Activated naive CD4-positive, alpha-beta T cell treated with Interleukin-2 at 50 U/mL for 16 hours (primary cell): ENCODE data around the gene INPP5A.
"Not testable (repeated sequence)": the region's sequence is repeated elsewhere in the genome, so short reads cannot be mapped to it uniquely, and the experiment has no call there.

Experiments
- DNase-seq: peaks from one replicate; pipeline ENCODE4 v3.0.0-alpha.2; 2020

The INPP5A gene

DNA sequence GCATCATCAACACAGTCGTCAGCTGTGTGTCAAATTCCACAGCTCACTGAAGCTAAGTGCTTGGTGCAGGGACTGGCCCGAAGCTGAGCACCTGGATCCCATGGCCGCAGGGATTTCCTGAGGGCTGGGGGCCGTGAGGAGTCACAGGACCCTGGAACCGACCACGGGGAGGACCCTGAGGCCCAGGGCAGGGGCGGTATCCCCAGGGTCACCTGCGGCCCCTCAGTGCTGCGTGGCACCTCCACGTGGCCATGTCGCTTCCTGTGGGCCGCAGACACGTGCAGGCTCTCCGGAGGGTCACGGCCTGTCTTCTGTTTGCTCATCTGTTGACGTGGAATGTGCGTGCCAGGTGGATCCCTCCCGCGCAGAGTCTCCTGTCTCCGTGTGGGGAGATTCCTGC is 194.9 kb downstream of the INPP5A start:
- DNase-seq: no peak

DNA sequence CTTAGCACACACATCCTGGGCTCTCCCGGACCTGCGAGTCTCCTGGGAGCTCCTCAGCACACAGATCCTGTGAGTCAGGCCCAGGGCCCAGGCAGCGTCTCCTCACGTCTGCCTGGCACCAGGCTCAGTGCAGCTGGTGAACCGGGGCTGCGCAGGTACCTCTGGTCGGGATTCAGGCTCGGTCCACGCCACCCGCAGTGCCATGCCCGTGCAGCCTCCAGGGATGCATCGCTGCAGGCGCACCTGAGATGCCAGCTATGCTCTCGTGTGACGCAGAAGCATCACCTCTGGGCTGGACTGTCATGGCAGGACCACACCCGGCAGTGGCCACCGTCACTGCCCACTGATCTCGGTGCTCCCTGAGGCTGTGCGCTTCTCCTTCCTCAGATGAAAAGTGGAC is 196.3 kb downstream of the INPP5A start:
- no peak for DNase-seq

DNA sequence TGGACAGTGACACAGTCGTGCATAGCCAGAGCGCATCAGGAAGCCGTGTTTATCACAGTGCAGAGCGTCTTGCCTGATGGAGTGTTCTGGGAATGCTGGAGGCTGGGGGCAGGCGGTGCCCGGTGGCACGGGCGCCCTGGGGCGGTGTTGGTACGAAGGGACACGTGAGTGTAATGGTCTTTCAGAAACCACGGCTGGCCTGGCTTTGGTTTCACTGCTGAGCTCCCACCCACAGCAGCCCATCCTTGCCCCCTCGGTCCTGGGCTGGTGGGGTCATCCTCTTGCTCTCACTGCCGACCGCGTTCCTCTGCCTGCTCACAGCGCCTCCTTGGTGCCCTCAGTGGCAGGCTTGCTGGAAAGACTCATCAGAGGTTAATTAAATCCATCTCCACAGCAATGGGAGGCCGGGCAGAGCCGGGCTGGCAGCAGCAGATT is 197.8 kb downstream of the INPP5A start:
- DNase-seq: no peak

GRCh38 chr10:132735923-132736391 is 198.4 kb downstream of the INPP5A start:
- DNase-seq: no peak

- DNase-seq: no peak
Observed at GRCh38 chr10:132737390-132738048, 199.9 kb downstream of the INPP5A start.

DNA sequence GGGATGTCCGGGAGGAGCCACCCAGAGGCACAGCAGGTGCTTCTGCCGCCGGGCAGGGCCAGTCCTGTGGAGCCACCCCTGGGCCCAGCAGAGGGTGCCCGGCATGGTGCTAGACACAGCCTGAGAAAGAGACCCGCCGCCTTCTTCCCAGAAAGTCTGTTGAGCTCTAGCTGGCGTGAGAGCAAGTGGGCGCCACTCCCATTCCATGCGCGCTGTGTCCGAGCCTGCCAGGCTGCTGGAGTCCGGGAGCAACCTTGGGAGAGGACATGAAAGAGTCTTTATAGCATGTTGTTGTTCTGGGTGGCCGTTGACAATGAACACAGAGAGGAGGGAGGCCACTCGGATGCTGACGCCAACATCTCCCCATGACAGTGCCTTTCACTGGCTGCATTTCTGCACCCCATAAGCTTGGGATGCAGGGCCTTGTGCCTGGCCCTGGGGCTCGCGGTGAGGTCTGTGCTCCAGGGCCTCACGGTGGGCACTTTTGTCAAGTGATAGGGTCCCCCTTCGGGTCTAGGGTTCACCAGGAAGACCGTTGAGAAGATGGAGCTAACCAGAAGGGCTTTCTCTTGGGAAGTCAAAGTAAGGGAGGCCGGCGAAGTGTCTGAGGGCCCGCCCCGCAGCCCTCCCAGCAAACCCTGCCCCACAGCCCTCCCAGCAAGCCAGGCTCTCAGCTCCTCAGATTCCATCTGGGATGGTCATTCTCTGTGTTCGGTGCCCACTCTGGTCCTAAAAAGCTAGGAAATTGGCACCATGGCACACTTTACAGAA is 201.1 kb downstream of the INPP5A start:
- DNase-seq: no peak

DNA sequence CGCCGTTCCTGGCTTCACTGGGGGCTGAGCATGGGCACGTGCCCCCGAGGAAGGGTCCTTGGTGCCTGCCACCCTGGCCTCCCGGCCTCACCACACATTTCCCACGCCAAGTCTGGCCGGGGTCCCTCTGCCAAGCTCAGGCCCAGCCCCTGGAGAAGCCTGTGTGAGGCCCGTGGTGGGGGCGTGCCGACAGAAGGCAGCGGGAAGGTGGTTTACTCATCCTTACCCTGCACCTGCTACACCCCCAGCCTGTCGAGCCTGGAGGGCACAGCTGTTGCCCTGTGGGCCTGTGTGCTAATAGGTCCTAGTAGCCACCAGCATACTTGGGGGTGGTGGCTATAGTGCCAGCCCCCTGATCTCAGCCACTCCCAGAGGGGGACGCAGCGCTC is 201.6 kb downstream of the INPP5A start:
- no peak for DNase-seq

DNA sequence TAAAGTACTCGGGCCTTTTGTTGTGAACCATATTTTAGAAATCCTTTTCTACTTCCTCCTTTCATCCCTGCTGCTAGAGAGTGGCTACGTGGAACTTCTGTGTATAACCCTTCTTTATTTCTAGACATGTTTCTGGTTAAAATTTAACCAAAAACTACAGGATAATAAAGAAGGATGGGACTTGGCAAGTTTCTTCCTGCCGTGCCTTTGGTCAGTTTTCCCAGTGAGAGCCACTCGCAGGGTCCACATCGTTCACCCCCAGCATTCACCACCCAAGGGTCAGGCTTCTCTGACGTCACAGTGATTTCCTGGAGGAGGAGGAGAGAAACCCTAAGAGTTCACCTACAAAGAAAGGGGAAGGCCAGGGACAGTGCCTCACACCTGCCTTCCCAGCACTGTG is 203.0 kb downstream of the INPP5A start:
- no peak for DNase-seq

- no peak for DNase-seq
Observed at GRCh38 chr10:132742167-132742836, 204.7 kb downstream of the INPP5A start.

GRCh38 chr10:132742837-132743194 is 205.2 kb downstream of the INPP5A start:
- DNase-seq: no peak

GRCh38 chr10:132743196-132743924 is 205.8 kb downstream of the INPP5A start:
- DNase-seq: not testable (repeated sequence)

DNA sequence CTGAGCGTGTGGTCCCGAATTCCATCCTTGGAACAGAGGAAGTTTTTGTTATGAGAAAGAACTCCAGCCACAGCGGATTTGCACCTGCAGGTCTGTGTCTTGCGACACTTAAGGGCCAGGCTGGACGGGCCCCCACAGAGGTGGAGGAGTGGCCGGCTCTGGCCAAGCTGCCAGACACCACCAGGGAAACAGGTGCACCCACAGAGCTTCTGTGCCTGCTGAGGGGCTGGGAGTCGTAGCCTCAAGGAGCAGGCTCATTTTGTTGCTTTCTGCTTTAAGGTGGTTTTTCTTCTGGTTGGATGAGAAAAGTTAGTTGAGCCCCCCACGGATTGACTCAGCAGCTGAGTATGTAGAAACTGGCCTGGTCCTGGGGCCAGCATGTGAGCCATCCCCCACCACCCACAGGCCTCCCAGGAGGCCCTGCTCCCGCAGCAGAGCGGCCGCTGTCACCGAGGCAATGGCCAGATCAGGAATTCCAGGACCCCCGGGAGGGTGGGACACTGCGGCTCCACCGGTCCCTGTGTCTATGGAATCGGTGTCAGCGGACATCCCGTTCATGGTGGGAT is 206.4 kb downstream of the INPP5A start:
- no peak for DNase-seq

GRCh38 chr10:132744839-132745238 is 207.3 kb downstream of the INPP5A start:
- DNase-seq: no peak

DNA sequence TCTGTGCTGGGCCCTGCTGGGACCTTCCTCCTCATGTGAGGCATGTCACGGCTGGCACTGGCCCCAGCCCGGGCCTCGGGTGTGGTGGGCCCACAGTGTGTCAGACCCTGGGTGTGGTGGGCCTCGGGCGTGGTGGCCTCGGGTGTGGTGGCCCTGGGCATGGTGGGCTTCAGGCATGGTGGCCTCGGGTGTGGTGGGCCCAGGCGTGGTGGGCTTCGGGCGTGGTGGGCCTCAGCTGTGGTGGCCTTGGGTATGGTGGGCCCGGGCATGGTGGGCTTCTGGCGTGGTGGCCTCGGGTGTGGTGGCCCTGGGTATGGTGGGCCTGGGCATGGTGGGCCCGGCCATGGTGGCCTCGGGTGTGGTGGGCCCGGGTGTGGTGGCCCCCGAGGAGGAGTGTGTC is 207.9 kb downstream of the INPP5A start:
- no peak for DNase-seq

DNA sequence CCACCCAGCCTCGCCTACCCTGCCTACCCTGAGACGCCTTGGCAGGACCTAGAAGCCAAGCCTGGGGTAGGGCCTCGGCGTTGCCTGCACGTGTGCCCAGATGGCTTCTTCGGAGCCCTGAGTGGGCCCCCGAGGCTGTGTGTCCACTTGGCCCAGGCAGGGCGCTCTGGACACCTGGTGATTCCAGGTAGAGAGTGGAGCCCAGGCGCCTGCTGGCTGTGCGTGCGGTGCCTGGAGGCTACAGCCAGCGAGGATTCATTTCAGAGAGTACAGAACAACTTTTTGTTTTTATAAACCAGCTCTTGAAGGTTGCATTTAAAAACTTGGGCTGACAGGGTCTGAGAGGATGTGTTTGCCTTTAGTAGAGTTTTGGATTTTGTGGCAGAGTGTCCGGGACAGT is 208.4 kb downstream of the INPP5A start:
- DNase-seq: no peak

- DNase-seq: no peak
Observed at GRCh38 chr10:132746386-132746785, 208.8 kb downstream of the INPP5A start.

GRCh38 chr10:132746801-132747625 is 209.4 kb downstream of the INPP5A start:
- no peak for DNase-seq

- DNase-seq: no peak
Observed at GRCh38 chr10:132748135-132748534, 210.5 kb downstream of the INPP5A start.

GRCh38 chr10:132748545-132749370 is 211.2 kb downstream of the INPP5A start:
- no peak for DNase-seq

- DNase-seq: no peak
Observed at GRCh38 chr10:132749371-132749795, 211.8 kb downstream of the INPP5A start.

DNA sequence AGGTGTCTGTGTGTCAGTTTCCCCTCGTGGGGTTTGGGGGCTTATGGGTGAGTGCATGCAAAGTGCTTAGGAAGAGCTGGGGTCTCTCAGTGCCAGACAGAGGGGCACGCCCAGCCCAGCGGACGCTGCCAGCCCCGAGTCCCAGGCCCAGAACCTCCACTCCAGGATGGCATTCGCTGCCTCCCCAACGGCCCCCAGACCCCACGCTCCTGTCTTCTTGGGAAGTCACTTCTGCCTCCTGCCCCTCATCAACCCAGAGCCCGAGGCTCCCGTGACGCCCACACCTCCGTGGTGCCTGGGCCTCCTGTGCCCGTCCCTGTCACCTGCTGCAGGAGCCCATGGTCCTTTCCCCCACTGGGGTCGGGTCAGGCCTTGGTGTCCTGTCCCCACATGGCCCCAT is 213.3 kb downstream of the INPP5A start:
- no peak for DNase-seq
